MM.1S (cell line): ENCODE measurements around the gene SLC24A1.

Source experiments
- EZH2 ChIP-seq: fragments of 300-600 bp; sonication (generic); optimal IDR thresholded peaks from 2 replicates; pipeline ENCODE3; 2017; ENCODE audit warnings: low read depth, mild to moderate bottlenecking, antibody characterized with exemption, low read length, mixed read lengths
- EZH2phosphoT487 ChIP-seq: fragments of 300-600 bp; sonication (generic); IDR thresholded peaks from 2 replicates; pipeline ENCODE4 v1.6.1; 2018; ENCODE audit warnings: antibody characterized with exemption, low read length
- TF ChIP-seq, protein P1 (sequence below): fragments of 300-600 bp; sonication (generic); IDR thresholded peaks from 2 replicates; pipeline ENCODE4 v1.5.1; 2016; ENCODE audit warnings: antibody characterized with exemption, low read length, mixed read lengths

DNA sequence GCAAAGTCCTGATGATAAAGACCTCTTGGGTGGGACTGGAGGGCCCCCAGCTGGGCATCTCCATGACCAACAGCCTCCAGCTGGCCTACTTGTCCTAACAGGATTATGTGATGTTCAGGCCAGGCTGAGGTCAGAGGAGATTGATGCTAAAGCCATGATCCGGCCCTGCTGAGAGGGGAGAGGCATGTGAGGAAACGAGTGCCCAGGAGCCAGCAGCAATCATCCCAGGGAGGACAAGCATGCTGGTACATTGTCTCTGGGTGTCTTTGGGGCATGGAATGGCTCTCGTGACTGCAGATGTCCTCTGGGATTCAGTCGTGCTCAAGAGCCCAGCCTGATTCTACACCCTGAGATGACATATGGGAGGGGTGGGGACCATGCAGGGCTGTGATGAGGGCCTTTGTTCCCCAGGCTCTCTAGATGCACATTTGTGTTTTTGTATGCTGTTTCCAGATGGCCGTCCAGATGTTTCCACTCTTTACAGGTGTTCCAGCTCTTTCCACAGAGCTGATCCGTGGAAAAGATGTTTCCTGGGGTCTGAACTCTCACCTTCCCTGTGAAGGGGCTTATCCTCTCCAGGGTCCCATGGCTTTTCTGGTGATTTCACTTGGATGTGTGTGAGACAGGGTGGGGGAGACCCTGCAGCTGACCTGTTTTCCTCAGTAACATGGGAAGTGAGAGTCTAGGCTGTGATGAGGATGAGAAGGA, 20.2 kb downstream of the SLC24A1 start:
- TF ChIP-seq, protein P1, sequence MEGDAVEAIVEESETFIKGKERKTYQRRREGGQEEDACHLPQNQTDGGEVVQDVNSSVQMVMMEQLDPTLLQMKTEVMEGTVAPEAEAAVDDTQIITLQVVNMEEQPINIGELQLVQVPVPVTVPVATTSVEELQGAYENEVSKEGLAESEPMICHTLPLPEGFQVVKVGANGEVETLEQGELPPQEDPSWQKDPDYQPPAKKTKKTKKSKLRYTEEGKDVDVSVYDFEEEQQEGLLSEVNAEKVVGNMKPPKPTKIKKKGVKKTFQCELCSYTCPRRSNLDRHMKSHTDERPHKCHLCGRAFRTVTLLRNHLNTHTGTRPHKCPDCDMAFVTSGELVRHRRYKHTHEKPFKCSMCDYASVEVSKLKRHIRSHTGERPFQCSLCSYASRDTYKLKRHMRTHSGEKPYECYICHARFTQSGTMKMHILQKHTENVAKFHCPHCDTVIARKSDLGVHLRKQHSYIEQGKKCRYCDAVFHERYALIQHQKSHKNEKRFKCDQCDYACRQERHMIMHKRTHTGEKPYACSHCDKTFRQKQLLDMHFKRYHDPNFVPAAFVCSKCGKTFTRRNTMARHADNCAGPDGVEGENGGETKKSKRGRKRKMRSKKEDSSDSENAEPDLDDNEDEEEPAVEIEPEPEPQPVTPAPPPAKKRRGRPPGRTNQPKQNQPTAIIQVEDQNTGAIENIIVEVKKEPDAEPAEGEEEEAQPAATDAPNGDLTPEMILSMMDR: no peak
- TF ChIP-seq EZH2: no peak
- no peak for TF ChIP-seq EZH2phosphoT487
